Measurements from ENCODE around the gene GAB4.
"Not testable (repeated sequence)": the region's sequence is repeated elsewhere in the genome, so short reads cannot be mapped to it uniquely, and the experiment has no call there.

The GAB4 gene

DNA sequence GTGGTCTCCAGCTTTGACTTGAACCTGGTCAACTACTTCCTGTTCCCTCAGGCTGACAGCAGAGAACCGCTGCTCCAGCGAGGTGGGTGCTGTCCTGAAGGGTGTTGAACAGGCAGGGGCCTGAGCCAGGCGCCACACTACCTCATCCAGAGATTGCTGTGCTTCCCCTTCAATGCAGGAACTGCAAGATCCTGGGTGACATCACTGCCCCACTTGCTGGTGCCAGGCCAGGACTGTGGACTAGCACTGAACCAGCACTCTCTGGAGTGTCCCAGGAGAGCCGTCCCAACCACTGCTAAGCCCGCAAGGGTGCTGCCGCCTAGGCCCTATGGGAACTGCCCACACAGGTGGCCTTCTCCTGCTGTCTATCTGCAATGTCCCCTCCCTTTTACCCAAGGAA, 51.7 kb downstream of the GAB4 start:
- no peak for DNase-seq

- DNase-seq: no peak
Measured at GRCh38 chr22:16955678-16956210, 52.3 kb downstream of the GAB4 start.

GRCh38 chr22:16955081-16955480, 52.9 kb downstream of the GAB4 start:
- no peak for DNase-seq

DNA sequence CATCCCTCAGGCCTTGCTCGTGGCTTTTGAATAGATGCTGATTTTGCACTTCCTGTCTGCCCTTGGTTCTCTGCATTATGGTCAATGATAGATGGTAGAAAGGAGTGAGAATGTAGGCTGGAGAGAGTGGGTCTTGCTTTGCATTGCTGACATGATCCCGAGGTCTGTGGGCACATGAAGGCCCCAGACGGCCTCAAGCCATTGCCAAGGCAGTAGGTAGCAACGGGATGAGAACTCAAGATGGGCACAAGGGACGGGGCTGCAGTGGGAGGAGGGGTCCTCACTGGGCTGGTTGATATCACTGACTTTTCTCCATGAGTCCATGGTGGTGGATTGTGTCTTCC, 54.0 kb downstream of the GAB4 start:
- DNase-seq: no peak

DNA sequence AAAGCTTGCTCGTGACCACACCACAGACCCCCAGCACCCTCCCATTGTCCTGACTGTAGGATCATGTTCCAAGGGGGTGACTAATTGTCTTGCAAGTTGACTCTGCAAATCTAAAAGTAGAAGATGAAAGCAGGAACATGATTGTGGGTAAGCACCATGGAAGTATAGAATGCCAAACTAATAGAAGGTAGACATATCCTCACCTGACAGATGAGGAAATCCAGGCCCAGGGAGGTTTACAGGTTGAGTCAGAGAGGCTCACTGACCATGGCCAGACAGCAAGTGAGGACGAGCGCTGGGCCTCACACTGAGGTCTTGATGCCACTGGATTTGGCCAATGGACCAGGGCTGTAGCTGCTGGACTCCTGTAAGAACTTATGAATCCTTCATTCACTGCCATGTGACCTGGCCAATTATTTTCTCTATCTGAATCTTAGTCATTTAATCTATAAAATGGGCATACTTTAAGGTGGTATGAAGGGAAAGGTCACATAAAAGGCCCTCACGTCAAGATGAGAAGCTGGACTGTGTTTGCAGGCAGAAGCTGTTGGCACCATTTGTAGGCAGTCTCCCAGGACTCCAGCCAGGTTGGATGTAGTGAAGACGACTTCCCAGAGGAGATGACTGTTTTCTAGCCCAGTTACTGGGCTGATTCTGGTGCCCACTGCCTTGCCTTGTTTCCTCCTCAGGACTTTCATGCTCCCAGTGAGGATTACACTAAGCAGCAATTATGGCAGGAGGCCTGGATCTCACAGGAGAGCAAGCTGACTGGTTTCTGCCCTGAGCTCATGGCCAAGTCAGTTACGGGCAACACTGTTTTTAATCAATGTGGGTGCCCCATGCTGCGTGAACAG, 54.6 kb downstream of the GAB4 start:
- DNase-seq: no peak

- DNase-seq: no peak
Measured at GRCh38 chr22:16949561-16949960, 58.5 kb downstream of the GAB4 start.

GRCh38 chr22:16937811-16938210, 70.2 kb downstream of the GAB4 start:
- no peak for DNase-seq

- not testable (repeated sequence) for DNase-seq
Measured at GRCh38 chr22:16937209-16937608, 70.8 kb downstream of the GAB4 start.

DNA sequence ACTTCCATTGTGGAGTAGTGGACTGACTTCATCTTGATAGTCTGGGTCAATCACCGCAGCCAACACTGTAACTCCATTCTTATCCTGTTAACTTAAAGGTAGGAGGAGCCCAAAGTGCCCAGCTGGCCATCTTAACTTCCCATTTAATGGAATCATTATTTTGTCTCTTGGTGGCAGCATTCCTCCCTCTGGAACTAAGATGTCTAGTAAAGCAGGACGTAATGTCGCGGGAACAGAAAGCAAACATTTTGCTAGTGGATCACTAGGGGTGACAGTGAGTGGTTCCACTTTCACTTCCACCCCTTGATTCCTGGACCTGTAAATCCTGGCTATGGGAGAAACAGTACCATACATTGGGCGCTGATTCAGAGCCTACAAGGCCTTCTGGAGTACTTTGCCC, 71.4 kb downstream of the GAB4 start:
- DNase-seq: no peak

DNA sequence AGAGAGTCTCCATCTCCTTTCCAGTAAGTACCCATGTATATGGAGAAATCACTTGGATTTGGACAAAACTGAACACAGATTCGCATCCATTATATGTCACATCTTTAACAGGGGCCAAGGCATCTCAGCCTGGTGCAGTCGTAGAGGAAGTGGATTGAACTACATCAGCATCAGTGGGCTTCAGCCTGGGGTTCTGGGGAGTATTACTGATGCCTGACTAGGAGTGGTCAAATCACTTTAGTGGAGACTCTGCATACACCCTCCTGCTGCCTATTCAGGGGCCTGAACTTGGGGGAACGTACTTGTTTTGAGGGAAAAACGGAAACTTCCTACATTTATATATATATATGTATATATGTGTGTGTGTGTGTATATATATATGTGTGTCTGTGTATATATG, 72.8 kb downstream of the GAB4 start:
- DNase-seq: no peak

DNA sequence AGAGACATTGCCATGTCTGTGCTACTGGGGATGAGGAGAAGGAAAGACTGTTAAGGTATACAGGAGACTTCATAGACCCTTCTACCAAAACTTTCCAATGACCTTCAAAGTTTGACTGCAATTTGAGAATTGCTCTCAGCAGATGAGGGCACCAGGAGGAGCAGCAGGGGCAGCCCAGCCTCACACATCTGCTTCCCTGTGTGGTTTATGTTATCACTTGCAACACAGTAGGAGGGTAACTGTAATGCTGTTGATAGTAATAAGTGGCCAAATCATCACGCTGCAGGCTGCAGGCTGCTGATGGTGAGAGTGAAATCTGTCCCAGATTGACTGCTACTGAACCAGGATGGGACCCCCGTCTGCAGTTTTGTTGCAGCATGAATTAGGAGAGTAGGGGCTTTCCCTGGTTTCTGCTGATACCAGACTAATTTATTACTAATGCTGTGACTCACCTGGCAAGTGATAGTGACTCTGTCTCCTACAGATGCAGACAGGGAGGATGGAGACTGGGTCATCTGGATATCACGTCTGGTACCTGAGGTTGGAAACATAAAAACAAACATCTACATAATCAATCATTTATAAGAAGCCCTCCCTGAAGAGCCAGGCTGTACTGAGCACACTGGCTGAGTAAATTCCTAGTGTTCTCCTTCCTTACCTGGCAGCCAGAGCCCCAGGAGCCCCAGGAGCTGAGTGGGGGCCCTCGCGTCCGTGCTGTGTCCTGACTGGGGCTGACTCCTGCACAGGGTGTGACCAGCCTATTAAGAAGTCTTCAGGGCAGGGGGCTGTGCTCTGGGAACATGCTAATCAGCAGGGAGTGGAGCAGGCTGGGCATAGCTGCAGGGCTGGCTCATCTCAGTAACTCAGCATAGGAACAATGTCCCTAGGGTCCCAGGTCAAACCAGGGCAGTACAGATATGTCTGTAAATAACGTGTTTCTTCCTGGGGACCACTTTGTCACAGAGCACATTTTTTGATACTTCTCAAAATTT, 74.4 kb downstream of the GAB4 start:
- DNase-seq: no peak

- DNase-seq: no peak
Measured at GRCh38 chr22:16932577-16932976, 75.4 kb downstream of the GAB4 start.

GRCh38 chr22:16925407-16925966, 82.5 kb downstream of the GAB4 start:
- DNase-seq: no peak

- no peak for DNase-seq
Measured at GRCh38 chr22:16922706-16923105, 85.3 kb downstream of the GAB4 start.

- no peak for DNase-seq
Measured at GRCh38 chr22:16922076-16922475, 85.9 kb downstream of the GAB4 start.

DNA sequence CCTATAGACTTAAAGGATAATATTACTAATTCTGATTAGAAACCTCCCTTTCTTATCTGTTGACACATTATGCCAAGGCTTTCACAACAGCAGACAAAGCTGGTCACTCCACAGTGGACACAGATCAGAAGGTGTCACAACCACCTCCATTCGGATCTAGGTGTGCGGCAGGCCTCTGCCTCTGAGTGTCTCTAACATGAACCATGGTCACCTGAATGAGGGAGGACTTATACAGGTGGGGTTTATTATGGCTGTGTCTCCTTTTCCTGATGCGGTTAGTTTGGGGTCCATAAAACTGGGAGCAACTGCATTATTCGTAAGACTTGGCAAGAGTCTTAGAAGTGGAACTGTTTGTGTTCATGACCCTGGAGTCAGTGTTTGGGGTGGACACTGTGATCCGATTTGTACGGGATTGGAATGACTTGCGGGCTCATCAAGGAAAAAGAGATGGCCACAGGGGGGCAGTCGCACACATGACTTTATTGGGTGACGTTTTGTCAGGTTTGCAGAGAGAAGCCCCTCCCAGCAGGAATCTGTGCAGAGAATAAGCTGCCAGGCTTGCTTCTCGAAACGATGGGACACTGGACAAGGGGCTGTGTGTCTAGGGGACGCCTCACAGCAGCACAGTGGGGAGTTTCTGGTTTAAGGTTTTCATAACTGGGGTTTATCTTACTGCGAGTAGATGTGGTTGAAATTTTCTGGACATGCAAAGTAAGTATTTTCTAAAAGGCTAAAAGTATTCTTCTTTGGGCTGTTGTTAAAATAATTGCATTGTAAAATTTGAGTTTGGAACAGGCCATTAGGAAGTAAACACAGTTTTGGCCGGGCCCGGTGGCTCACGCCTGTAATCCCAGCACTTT, 90.6 kb downstream of the GAB4 start:
- peak; percentile 61 for DNase-seq

- no peak for DNase-seq
Measured at GRCh38 chr22:16915701-16916100, 92.3 kb downstream of the GAB4 start.

- not testable (repeated sequence) for DNase-seq
Measured at GRCh38 chr22:16914911-16915310, 93.1 kb downstream of the GAB4 start.

DNA sequence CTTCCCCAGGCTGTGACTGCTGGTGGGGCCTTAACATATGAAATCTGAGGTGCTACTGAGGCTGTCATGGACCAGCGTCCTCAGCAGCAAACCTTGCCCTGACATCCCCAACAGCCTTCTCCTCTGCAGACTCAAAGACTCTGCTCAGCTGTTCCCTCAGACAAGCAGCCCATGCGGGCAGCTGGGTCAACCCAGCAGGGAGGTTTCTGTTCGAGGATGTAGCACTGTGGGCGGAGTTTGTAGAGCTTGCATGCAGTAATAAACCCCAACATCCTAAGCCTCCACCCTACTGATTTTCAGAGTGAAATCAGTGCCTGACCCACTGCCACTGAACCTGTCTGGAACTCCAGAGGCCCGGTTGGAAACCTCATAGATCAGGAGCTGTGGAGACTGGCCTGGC, 94.0 kb downstream of the GAB4 start:
- DNase-seq: no peak

- no peak for DNase-seq
Measured at GRCh38 chr22:16912281-16912680, 95.7 kb downstream of the GAB4 start.

Measured in activated naive CD4-positive, alpha-beta T cell treated with anti-CD3 and anti-CD28 coated beads, Interleukin-2, amount 50 U/mL, for 16 hours (primary cell).